ENCODE measurements around the gene RGS3.
A peak's percentile ranks its signal among the peaks of the same experiment; 100 is the strongest.

Gene RGS3

DNA sequence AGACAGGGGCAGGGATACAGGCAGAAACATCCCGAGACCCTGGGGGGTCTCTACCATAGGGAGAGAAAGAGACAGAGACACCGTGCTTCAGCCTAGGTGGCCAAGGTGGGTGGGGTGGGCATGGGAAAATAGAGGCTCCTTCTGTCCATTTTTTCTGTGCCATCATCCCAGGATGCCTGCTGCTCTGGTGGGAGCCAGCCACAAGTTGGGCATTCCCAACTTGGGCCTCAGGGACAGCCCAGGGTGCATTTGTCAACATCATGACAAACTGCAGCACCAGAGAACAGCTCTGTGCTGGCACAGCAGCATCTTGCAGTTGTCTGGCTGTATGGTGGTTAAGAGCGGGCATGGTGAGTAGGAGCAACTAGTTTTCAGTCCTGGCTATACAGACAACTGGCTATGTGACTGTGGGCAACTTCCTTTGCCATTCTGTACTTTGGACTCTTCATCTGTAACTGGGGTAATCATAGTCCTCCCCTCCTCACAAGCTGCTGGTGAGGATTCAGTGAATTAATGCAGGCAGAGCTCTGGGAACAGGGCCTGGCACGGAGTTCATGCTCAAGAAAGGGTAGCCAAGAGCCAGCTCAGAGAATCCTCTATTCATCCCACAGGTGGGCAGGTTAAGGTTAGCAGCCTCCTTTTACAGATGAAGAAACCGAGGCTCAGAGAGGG, 100.4 kb downstream of the RGS3 start:
- TF ChIP-seq CTCF (conservative IDR thresholded peaks at IDR 0.05) = no peak
- H3K27ac ChIP-seq = peak overlapping the region; percentile 75

- no peak for TF ChIP-seq CTCF (conservative IDR thresholded peaks at IDR 0.05)
- H3K27ac ChIP-seq = peak overlapping the region; percentile 75
These were observed 101.1 kb downstream of the RGS3 start for GRCh38 chr9:113564498-113565237.

DNA sequence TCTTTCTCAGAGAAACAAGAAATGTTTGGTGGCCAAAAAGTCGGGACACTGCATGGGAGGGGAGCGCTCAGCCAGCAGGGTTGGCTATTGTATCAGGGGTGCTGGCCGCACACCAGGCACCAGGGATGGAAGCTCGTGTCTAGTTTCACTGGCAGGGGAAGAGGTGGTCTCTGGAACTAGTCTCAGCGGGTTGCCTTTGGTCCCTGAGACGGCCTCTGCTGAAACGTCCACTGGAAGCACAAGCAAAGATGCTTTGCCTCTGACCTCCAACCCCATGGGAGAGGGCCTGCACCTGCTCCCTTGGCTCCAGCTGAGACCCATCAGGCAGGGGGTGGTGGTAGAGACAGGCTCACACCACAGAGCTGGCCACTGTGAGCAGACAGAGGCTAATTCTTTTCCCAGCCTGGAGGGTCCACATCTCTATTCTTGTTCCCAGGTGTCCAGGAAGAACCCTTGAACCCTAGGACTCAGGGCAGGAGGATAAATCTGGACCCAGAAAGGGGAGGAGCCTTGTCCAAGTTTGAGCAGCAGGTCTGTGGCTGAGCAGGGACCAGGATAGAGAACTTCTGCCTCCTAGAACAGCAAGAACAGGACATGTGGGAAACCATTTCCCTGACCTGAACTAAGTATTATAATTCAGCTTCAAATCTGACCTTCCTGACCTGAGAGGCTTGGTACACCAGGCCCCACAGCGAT, 102.6 kb downstream of the RGS3 start:
- TF ChIP-seq CTCF (conservative IDR thresholded peaks at IDR 0.05) = no peak
- H3K27ac ChIP-seq = peak overlapping the region; percentile 75

GRCh38 chr9:113566712-113567071, 103.2 kb downstream of the RGS3 start:
- H3K27ac ChIP-seq = peak overlapping the region; percentile 75; the same call in 1 of the 2 replicates
- no peak for TF ChIP-seq CTCF (conservative IDR thresholded peaks at IDR 0.05)

GRCh38 chr9:113567361-113568080, 104.0 kb downstream of the RGS3 start:
- H3K27ac ChIP-seq = no peak overlapping the region
- TF ChIP-seq CTCF (conservative IDR thresholded peaks at IDR 0.05) = no peak

DNA sequence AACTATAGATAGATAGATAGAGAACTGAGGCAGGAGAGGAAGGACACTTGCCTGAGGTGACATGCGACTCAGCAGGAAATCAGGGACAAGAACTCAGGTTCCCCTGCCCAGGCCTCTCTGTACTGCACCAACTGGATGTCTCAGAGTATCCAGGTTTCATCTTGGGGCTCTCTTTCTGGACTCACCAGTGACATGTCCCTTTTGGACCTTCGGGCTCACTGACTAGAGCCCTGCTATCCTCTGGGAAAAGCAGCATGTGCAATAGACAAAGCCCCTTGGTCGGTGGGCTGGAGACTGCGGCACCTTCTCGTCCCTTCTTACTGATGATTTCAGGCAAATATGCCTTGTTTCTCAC, 104.5 kb downstream of the RGS3 start:
- no peak for TF ChIP-seq CTCF (conservative IDR thresholded peaks at IDR 0.05)

More for the DNA sequence above, 104.5 kb downstream of the RGS3 start:
- H3K27ac ChIP-seq = peak overlapping the region; percentile 54
